Hepatocyte (in vitro differentiated cells): ENCODE data around the gene DNMT3A.

Experiments
- CTCF ChIP-seq: fragments of 200-600 bp; sonication (generic); IDR thresholded peaks from 2 replicates; pipeline ENCODE4 v1.5.1; 2016; ENCODE audit warnings: antibody characterized with exemption, mild to moderate bottlenecking; ENCODE audit not compliant: poor library complexity
- EZH2phosphoT487 ChIP-seq: fragments of 200-600 bp; sonication (generic); IDR thresholded peaks from one replicate; pipeline ENCODE4 v1.6.1; 2018; ENCODE audit warnings: antibody characterized with exemption, mild to moderate bottlenecking, low read depth, moderate library complexity; ENCODE audit not compliant: unreplicated experiment, severe bottlenecking

- TF ChIP-seq CTCF (no peak), EZH2phosphoT487 (no peak)
Observed at GRCh38 chr2:25293145-25293544, 48.6 kb downstream of the DNMT3A start.
